Activated naive CD8-positive, alpha-beta T cell treated with anti-CD3 and anti-CD28 coated beads, Interleukin-2, amount 50 U/mL, for 24 hours (primary cell): ENCODE results near the gene ADAMTS6.

ENCODE experiments used
- ATAC-seq: fragments of 150-1000 bp; cut with Tn5 transposase; one replicate; pipeline ENCODE4 v1.10.0; 2021
- DNase-seq: peaks from one replicate; pipeline ENCODE4 v3.0.0; 2021
- H3K27ac Mint-ChIP-seq: one replicate; pipeline ENCODE4 v1.8.0; 2021; ENCODE audit warnings: mild to moderate bottlenecking, mixed read lengths
- H3K27me3 Mint-ChIP-seq: one replicate; pipeline ENCODE4 v1.8.0; 2021; ENCODE audit warnings: mixed read lengths
- H3K36me3 Mint-ChIP-seq: one replicate; pipeline ENCODE4 v1.8.0; 2021; ENCODE audit warnings: low read depth, mixed read lengths
- H3K4me1 Mint-ChIP-seq: one replicate; pipeline ENCODE4 v1.8.0; 2021; ENCODE audit warnings: mixed read lengths
- H3K4me3 Mint-ChIP-seq: one replicate; pipeline ENCODE4 v1.8.0; 2021; ENCODE audit warnings: mild to moderate bottlenecking, moderate library complexity, mixed read lengths
- H3K9me3 Mint-ChIP-seq: one replicate; pipeline ENCODE4 v1.8.0; 2021; ENCODE audit warnings: mixed read lengths

The ADAMTS6 gene

DNA sequence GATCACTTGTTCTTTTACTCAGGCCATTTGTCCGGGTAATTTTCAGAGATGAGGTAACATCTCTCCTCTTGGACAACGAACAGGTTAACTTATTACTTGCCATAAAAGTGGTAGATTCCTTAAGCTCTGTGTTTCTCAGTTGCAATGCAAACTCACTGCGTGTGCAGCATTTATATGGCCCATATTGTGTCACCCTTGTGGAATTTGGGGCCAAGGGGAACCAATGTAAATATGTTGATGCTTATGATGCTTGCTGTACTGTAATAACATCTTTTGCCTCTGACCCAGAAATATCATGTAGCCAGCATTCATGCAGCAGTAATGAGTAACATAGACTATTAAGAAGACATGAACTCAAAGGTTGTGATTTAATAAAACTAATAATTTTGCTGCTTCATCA is 175.8 kb downstream of the ADAMTS6 start:
- H3K27me3 Mint-ChIP-seq, result no peaks in the 10 kb centered on the region
- no peaks in the 10 kb centered on the region for H3K4me1 Mint-ChIP-seq
- no peaks in the 10 kb centered on the region for H3K36me3 Mint-ChIP-seq
- H3K9me3 Mint-ChIP-seq, result no peaks in the 10 kb centered on the region
- ATAC-seq, result no peak
- no peak for DNase-seq
- no peak overlapping the region for H3K4me3 Mint-ChIP-seq
- H3K27ac Mint-ChIP-seq, result no peak overlapping the region

DNA sequence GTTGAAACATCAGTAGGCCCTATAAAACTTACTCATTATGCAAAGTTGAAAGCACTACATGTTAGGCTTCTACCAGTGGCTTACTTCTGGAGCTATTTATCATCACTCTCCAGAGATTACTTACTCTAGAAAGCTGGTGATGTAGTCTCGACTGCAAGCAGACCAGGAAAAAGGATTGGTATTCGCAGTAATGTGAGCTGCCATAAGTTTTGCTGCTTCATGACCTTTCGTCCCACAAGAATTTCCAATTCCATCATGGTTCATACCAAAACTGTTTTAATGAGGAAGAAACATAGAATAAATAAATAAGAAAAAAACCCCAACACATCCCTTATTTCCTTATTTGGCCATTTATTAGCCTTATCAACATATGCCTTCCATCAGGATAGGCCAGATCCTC is 181.9 kb downstream of the ADAMTS6 start:
- DNase-seq (no peak), ATAC-seq (no peak)
- H3K4me3 Mint-ChIP-seq, result no peak overlapping the region
- no peaks in the 10 kb centered on the region for H3K9me3 Mint-ChIP-seq
- no peaks in the 10 kb centered on the region for H3K4me1 Mint-ChIP-seq
- no peak overlapping the region for H3K27ac Mint-ChIP-seq
- H3K36me3 Mint-ChIP-seq, result no peaks in the 10 kb centered on the region
- H3K27me3 Mint-ChIP-seq, result no peaks in the 10 kb centered on the region

DNA sequence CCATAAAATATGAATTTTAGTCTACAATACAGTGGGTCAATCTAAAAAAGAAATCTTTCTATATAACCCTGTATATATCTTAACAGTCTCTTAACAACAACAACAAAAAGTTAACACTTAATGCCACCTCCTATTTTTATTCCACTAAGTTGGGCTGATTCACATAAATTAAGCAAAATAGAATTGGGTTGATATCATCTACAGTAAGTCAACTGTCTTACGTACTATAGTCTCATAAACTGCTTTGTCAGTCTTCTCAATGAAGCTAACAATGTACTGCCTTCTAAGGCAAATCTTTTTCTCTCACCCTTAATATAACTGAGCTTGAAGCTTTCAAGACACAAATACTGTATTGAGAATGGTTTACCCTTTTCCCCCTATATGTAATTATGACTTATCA is 185.7 kb downstream of the ADAMTS6 start:
- Mint-ChIP-seq H3K9me3 (no peaks in the 10 kb centered on the region), H3K36me3 (no peaks in the 10 kb centered on the region), H3K4me3 (no peak overlapping the region), H3K27me3 (no peaks in the 10 kb centered on the region), H3K27ac (no peak overlapping the region), H3K4me1 (no peaks in the 10 kb centered on the region)
- DNase-seq (no peak), ATAC-seq (no peak)

DNA sequence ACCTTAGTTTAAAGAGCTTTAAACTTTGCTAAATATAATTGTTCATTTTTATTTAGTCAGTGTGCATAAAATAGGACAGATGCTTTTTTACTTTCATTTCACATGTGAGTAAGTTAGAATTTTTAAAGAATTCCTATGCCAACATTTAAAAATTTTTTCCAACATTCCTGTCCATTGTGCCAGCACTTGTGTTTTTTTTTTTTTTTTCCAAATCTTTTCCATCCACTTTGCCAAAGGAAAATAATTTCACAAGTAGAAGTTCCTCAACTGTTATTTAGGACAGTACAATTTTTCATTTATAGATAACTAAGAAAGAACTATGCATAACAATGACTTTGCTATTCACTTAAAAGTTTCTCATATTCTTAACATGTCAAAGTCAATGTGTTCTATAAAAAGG is 189.5 kb downstream of the ADAMTS6 start:
- ATAC-seq (no peak), DNase-seq (no peak)
- Mint-ChIP-seq H3K36me3 (no peaks in the 10 kb centered on the region), H3K27me3 (no peaks in the 10 kb centered on the region), H3K9me3 (no peaks in the 10 kb centered on the region), H3K4me3 (no peak overlapping the region), H3K27ac (no peak overlapping the region), H3K4me1 (no peaks in the 10 kb centered on the region)

DNA sequence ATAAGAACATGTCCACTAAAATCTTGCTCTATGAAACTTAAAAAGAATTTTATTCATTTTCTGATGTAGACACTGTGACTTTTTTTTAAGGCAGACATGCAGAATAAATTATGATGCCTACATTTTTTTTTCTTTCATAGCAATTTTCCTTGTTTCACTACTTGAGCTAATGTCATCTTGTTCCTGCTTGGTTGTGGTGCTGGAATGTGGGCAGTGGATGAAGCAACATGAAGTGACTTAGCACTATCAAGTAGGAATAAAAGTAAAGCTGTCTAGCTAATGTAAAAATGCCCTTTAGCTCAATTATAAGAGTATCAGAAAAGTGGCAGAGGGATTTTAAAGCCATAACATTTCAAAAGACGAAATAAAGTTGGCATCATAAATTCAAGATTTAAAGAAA is 191.0 kb downstream of the ADAMTS6 start:
- Mint-ChIP-seq H3K4me3 (no peak overlapping the region), H3K9me3 (no peaks in the 10 kb centered on the region), H3K36me3 (no peaks in the 10 kb centered on the region), H3K27me3 (no peaks in the 10 kb centered on the region), H3K4me1 (no peaks in the 10 kb centered on the region), H3K27ac (no peak overlapping the region)
- DNase-seq (no peak), ATAC-seq (no peak)

DNA sequence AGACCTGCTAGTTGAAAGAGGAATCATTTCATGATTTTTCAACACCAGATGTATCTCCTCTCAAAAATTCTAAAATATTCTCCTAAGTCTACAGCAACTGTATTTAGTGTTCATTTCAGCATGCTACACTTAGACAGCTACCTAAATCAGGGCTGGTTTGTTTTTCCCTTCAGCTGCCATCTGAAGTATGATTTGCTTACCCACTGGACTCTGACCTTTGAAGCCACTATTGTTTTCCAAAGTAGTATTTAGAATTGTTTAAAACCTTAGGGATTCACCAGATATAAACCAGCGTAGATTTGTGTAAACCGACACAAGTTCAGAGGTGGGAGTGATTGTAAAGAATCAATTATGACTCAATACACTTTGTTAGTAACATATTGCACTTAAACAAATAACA is 193.1 kb downstream of the ADAMTS6 start:
- no peaks in the 10 kb centered on the region for H3K9me3 Mint-ChIP-seq
- ATAC-seq, result no peak
- no peaks in the 10 kb centered on the region for H3K36me3 Mint-ChIP-seq
- no peak overlapping the region for H3K27ac Mint-ChIP-seq
- H3K27me3 Mint-ChIP-seq, result no peaks in the 10 kb centered on the region
- H3K4me3 Mint-ChIP-seq, result no peak overlapping the region
- no peak for DNase-seq
- H3K4me1 Mint-ChIP-seq, result no peaks in the 10 kb centered on the region

DNA sequence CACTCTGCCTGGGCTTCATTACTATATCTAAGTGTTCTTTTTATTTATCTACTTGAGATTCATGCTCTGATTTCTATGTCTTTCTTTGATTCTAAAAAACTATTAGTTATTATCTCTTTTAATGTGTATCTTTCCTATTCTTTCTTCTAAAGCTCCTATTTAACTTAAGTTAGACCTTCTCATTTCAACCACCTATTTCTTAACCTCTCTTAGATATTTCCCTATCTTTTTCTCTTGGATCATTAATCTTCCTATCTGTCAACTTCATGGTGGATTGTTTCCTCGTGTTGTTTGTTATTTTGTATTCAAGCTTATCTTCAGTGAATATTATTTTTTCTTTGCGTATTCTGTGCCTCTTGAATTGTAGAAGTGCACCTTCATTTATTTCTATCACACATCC is 202.1 kb downstream of the ADAMTS6 start:
- Mint-ChIP-seq H3K27ac (no peak overlapping the region), H3K9me3 (no peaks in the 10 kb centered on the region), H3K4me1 (no peaks in the 10 kb centered on the region), H3K36me3 (no peaks in the 10 kb centered on the region), H3K27me3 (no peaks in the 10 kb centered on the region), H3K4me3 (no peak overlapping the region)
- no peak for DNase-seq
- ATAC-seq, result no peak

DNA sequence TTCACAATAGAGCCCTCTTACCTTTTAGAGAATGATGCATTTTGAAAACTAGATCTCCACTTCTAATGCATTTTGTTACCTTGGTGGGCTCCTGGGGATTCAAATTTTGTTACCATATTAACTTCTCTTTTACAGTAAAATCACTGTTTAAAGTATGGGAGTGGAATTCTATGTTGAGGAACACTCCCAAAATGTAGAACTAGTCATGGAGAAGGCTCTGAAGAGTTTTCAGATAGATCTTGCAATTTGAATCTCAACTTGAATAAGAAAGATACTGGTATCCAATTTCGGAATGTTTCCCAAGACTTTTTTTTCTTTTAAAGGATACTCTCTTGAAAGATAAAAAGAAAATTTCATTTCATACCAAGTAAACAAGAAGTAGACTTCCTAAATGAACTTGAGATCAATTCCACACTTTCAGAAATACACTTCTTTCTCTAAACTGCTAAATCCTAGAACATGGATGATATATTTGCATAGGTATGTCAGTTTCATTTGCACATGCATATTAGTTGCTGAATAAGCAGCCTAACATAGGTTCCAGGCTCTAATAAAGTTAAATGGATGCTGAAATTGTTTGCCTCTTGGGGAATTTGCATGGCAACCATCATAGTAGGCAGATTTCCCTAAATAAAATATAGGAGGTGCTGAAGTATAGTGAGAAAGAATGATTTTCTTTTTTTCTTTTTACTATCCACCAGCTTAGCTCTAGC is 205.4 kb downstream of the ADAMTS6 start:
- ATAC-seq (no peak), DNase-seq (no peak)
- Mint-ChIP-seq H3K27ac (no peak overlapping the region), H3K4me3 (no peak overlapping the region), H3K36me3 (no peaks in the 10 kb centered on the region), H3K4me1 (no peaks in the 10 kb centered on the region), H3K9me3 (no peaks in the 10 kb centered on the region), H3K27me3 (no peaks in the 10 kb centered on the region)

DNA sequence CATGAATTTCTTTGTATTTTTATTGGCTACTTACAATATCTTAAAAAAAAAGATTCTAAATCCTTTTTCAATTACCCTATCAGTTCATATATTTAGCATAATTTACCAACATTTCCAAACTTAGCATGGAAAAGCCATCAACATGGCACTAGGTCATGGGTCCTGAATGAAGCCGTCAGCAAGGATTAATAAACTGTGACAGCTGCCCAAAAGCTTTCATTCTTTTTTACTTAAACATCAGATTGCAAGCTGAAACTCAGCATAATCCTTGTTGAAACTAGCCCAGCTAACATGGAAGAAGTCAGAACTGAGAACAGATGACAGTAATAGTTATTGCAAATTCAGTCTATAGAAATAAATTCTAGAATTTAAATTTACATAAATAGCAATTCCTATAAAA is 209.8 kb downstream of the ADAMTS6 start:
- Mint-ChIP-seq H3K27me3 (no peaks in the 10 kb centered on the region), H3K36me3 (no peaks in the 10 kb centered on the region), H3K27ac (no peak overlapping the region), H3K4me1 (no peaks in the 10 kb centered on the region), H3K9me3 (no peaks in the 10 kb centered on the region), H3K4me3 (no peak overlapping the region)
- ATAC-seq, result no peak
- DNase-seq, result no peak

DNA sequence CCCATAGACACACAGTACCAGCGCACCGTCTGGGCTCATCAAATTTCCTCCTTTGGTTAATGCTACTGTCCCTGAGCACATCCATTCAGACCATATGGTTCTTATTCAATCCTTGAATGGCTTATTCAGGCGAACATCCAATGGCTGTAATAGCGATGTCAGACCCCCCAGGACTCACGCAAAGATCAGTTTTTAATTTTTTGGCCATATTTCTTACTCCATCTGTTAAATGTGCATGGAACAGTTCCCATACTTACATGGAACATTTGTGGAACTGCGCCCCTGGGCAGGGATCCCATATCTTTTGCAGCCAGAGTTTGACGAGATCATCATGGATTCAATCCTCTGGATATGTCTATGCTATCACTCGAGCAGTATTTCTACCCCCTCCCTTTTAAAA is 213.2 kb downstream of the ADAMTS6 start:
- H3K27ac Mint-ChIP-seq, result no peak overlapping the region

DNA sequence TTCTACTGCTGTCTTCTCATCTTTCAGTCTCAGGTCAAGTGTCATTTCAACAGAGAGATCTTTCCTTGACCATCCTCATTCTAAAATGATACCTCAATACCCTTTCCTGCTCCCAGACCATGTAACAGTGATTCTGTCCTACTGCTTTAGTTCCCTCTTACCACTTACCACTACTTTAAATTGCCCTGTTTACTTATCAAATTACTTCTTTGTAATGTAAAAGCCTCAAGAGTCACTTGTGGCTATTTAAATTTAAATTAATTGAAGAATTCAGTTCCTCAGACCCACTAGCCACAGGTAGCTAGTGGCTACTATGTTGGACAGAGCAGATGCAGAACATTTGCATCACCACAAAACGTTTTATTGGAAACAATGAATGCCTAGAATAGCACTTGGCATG is 217.3 kb downstream of the ADAMTS6 start:
- H3K27me3 Mint-ChIP-seq, result no peaks in the 10 kb centered on the region
- DNase-seq, result no peak
- no peak overlapping the region for H3K4me3 Mint-ChIP-seq

More for the DNA sequence above, 213.2 kb downstream of the ADAMTS6 start:
- H3K36me3 Mint-ChIP-seq, result no peaks in the 10 kb centered on the region
- H3K27me3 Mint-ChIP-seq, result no peaks in the 10 kb centered on the region
- no peak for DNase-seq
- H3K9me3 Mint-ChIP-seq, result no peaks in the 10 kb centered on the region
- no peak for ATAC-seq
- no peaks in the 10 kb centered on the region for H3K4me1 Mint-ChIP-seq
- no peak overlapping the region for H3K4me3 Mint-ChIP-seq

DNA sequence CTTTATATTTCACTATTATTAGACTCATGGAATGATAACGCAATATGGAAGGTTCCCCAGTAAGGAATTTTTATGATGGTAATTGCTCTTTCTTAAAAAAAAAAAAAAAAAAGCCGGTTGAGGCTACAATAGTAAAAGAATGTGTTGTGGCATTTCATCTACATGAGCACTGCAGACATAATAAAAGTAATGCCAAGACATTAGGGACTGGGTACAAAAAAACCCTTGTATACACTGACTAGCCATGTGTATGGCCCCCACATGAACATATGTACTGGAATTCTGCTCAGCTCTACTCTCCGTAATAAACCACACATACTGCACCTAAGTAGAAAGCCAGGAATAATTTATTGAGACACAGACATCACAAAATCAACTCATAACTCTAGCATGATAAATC is 218.4 kb downstream of the ADAMTS6 start:
- H3K27ac Mint-ChIP-seq, result no peak overlapping the region
- ATAC-seq (no peak), DNase-seq (no peak)
- H3K4me1 Mint-ChIP-seq, result peaks cover 2% of the 10 kb centered on the region
- H3K9me3 Mint-ChIP-seq, result peaks cover 4% of the 10 kb centered on the region
- H3K4me3 Mint-ChIP-seq, result no peak overlapping the region
- H3K36me3 Mint-ChIP-seq, result no peaks in the 10 kb centered on the region
- no peaks in the 10 kb centered on the region for H3K27me3 Mint-ChIP-seq

More for the DNA sequence above, 217.3 kb downstream of the ADAMTS6 start:
- no peaks in the 10 kb centered on the region for H3K9me3 Mint-ChIP-seq
- H3K4me1 Mint-ChIP-seq, result peaks cover 2% of the 10 kb centered on the region
- no peaks in the 10 kb centered on the region for H3K36me3 Mint-ChIP-seq
- ATAC-seq, result no peak
- H3K27ac Mint-ChIP-seq, result no peak overlapping the region

DNA sequence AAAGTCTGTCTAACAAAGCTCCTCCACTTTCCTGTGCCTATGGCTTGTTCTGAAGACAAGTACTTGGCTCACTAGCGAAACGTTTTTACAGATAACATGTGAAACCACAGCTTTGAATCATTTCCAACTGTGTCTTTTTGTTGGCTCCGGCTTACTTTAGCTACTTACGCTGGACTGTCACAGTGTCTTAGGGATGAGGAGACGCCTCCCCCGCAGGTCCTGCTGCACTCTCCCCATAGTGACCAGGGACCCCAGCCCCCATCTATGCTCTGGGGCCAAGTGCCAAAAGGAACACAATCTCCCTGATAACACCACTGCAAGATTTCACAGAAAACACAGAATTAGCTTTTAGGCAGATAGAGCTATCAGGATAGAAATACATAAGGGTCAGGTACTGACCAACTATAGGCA is 219.1 kb downstream of the ADAMTS6 start:
- Mint-ChIP-seq H3K27ac (no peak overlapping the region), H3K27me3 (no peaks in the 10 kb centered on the region), H3K36me3 (no peaks in the 10 kb centered on the region), H3K9me3 (peaks cover 4% of the 10 kb centered on the region), H3K4me3 (no peak overlapping the region), H3K4me1 (peaks cover 2% of the 10 kb centered on the region)
- DNase-seq (no peak), ATAC-seq (no peak)

DNA sequence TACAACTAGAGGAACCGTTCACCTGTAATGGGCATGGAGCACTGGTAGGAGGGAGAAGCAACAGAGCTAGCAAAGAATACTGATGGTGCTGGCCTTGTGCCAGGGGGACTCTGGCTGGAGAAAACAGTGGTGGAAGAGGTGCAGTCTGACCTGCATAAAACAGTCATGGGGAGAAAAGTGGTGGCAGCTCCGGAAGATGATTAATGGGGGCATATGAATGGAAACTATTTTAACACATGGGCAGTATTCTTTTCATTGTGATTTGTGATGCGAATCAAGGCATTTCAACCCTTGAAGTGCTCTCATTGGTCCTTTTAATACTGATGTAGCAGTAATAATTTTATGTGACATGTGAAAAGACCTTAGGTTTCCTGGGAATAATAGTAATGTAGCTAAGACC is 219.6 kb downstream of the ADAMTS6 start:
- Mint-ChIP-seq H3K36me3 (no peaks in the 10 kb centered on the region), H3K27me3 (no peaks in the 10 kb centered on the region), H3K4me3 (no peak overlapping the region), H3K27ac (no peak overlapping the region), H3K9me3 (peaks cover 4% of the 10 kb centered on the region), H3K4me1 (peaks cover 2% of the 10 kb centered on the region)
- no peak for DNase-seq
- no peak for ATAC-seq

DNA sequence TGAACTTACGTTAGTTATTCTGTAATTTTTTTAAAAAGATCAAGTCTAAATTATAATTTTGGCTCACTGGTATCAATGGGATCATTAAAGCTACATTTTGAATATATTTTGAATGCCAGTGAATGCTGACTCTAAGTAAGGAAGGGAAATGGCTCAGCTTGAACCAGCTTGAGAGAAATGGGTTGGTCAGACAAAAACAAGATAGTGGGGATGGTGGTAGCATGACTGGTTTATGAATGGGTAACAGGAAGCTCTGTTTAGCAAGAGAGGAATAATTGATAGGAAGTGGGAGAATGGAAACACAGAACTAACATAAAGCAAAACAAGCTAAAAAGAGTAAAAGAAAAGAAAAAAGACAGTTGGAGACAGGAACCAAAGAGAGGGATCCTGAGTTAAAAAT is 220.2 kb downstream of the ADAMTS6 start:
- no peaks in the 10 kb centered on the region for H3K27me3 Mint-ChIP-seq
- peaks cover 2% of the 10 kb centered on the region for H3K4me1 Mint-ChIP-seq
- no peak overlapping the region for H3K27ac Mint-ChIP-seq
- no peak for DNase-seq
- no peaks in the 10 kb centered on the region for H3K36me3 Mint-ChIP-seq
- H3K4me3 Mint-ChIP-seq, result no peak overlapping the region
- H3K9me3 Mint-ChIP-seq, result peaks cover 4% of the 10 kb centered on the region
- ATAC-seq, result no peak

DNA sequence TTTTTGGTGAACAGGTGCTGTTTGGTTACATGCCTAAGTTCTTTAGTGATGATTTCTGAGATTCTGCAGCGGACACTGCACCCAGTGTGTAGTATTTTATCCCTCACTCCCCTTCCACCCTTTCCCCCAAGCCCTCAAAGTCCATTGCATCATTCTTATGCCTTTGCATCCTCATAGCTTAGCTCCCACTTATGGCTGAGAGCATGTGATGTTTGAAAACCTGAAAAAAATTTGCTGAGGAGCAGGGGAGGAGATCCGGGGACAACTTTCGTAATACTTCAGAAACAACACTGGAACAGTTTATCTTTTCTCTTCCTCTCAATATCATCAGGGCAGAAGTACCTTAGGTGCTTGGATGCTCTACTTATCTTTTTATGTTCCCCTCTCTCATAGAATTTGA is 226.4 kb downstream of the ADAMTS6 start:
- no peak for DNase-seq
- H3K27ac Mint-ChIP-seq, result no peak overlapping the region
- H3K4me1 Mint-ChIP-seq, result no peaks in the 10 kb centered on the region
- H3K27me3 Mint-ChIP-seq, result no peaks in the 10 kb centered on the region
- H3K36me3 Mint-ChIP-seq, result no peaks in the 10 kb centered on the region
- peaks cover 4% of the 10 kb centered on the region for H3K9me3 Mint-ChIP-seq
- ATAC-seq, result no peak
- H3K4me3 Mint-ChIP-seq, result no peak overlapping the region
